Endothelial cell of umbilical vein (primary cell): Measurements from ENCODE around the gene CEP83.
"Not testable (repeated sequence)": the region's sequence is repeated elsewhere in the genome, so short reads cannot be mapped to it uniquely, and the experiment has no call there.

ENCODE experiments used
- CTCF ChIP-seq, 2 donors: IDR thresholded peaks; 1 replicate in 1 of 2; 2 replicates in 1 of 2; pipeline ENCODE4 v1.5.1; 2011; ENCODE audit warnings: low read length in 2 of 2, mild to moderate bottlenecking in 2 of 2, moderate library complexity in 2 of 2, control low read depth in 1 of 2, inconsistent platforms in 1 of 2, low read depth in 1 of 2; ENCODE audit not compliant: insufficient read depth in 1 of 2; ENCODE audit errors: extremely low read depth in 1 of 2
- POLR2A ChIP-seq: IDR thresholded peaks from 2 replicates; pipeline ENCODE4 v1.6.1; 2012; ENCODE audit warnings: low read depth, mild to moderate bottlenecking, control low read depth, low read length

- TF ChIP-seq CTCF (IDR thresholded peaks at IDR 0.05; ENCODE audit: extremely low read depth in 1 of 2, insufficient read depth in 1 of 2, low read depth in 1 of 2, low read length in 2 of 2); POLR2A: not testable (repeated sequence)
Measured at GRCh38 chr12:94316600-94316999, 143.1 kb downstream of the CEP83 start.
